ENCODE data around the gene SGCA.

Gene SGCA

DNA sequence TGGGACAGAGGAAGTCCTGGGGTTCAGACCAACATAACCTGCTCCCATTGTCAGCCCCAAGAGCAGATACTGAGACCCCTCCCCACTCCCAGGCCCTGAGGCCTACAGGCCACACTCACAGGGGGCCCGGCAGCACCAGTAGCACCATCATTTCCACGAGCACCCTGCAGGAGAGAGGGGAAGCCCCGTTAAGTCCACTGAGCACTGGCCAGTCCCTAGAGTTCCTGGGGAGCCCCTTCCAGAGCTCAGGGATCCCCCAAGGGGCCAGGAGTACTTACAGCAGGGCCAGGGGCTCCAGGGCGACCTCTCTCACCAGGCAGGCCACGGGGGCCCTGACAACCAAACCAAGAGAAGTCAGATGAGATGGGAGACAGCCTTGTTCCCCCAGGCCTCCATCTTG lies 30.2 kb downstream of the SGCA start:
- DNase-seq: no peak

DNA sequence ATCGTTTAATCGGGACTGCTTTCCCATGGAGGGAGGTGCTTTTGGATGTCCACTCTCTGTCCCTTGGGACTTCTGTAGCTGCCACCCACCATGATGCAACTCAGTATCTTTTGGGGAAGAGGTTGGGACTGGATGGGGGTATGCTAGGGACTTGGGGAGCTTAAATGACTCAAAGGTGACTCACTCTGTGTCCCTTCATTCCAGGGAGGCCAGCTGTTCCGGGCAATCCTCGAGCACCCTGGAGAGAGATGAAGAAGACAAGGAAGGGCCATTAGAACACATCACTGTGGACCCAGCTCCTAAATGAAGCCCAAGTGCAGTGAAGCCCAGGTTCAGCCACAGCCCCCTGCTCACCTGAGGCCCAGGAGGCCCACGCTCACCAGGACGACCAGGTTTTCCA lies 31.0 kb downstream of the SGCA start:
- DNase-seq: no peak

DNA sequence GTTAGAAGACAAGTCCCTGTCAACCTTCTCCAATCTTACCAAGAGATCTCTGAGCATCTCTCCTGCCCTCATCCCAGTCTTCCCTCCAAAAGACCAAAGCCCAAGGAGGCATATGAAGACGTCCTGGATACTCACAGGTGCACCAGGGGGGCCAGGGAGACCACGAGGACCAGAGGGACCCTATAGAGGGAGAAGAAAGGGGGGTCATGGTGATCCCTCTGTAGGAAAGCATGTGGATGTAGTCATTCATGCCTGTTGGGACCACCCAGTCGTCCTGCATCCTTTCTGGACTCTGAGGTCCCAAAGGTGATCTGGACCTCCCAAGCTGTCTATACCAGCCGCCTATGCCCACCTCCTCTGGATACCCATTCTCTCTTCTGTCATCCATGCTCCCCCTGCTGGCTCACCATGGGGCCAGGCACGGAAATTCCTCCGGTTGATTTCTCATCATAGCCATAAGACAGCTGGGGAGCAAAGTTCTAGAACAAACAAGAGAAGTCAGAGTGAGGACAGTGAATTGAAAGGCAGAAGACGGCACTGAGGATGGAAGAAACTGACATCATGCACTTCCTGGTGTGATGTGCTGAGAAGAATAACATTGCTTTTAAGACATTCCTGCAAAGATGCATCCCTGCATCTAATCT lies 32.3 kb downstream of the SGCA start:
- peak; percentile 77 for DNase-seq

DNA sequence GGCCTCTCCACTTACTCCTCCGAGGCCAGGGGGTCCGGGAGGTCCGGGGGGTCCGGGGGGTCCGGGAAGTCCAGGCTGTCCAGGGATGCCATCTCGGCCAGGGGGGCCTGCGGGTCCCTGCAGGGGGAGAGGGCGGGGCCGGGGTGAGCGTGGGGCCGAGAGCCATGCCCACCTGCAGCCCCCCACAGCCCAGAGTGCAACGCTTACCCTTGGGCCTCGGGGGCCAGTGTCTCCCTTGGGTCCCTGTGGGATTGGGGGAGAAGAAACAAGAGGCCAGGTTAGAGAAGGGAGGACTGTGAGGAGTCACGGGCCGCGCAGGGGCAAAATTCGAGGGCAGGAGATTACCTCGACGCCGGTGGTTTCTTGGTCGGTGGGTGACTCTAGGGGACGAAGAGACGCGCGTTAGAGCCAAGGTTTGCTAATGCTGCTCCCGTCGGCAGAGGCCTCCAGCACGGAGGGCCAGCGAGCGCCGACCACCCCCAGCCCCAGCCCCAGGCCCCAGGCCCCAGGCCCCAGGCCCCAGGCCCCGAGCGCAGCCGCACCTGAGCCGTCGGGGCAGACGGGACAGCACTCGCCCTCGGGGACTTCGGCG lies 33.5 kb downstream of the SGCA start:
- DNase-seq: no peak

DNA sequence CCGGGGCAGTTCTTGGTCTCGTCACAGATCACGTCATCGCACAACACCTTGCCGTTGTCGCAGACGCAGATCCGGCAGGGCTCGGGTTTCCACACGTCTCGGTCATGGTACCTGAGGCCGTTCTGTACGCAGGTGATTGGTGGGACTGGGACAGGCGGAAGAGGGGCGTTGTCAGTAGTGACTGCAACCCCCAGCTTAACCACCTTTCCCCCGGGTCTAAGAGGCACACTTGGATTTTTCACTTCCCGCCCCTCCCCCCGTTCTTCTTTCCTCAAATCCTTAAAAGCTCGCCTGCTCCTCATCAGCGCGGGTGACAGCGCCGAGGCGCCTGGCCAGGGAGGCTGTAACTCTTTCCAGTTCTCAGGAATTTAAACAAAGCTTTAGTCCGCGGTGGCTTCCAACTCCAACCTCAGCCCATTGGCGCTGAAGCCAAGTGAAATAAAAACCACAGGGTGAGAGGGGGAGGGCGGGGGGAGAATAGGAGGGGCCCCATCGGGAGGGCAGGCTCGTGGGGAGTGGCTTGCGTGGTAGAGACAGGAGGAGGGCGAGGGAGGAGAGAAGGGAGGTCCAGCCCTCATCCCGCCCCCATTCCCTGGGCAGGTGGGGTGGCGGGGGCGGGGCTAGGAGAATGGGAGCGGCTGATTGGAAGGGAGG lies 34.1 kb downstream of the SGCA start:
- DNase-seq: peak; percentile 66

DNA sequence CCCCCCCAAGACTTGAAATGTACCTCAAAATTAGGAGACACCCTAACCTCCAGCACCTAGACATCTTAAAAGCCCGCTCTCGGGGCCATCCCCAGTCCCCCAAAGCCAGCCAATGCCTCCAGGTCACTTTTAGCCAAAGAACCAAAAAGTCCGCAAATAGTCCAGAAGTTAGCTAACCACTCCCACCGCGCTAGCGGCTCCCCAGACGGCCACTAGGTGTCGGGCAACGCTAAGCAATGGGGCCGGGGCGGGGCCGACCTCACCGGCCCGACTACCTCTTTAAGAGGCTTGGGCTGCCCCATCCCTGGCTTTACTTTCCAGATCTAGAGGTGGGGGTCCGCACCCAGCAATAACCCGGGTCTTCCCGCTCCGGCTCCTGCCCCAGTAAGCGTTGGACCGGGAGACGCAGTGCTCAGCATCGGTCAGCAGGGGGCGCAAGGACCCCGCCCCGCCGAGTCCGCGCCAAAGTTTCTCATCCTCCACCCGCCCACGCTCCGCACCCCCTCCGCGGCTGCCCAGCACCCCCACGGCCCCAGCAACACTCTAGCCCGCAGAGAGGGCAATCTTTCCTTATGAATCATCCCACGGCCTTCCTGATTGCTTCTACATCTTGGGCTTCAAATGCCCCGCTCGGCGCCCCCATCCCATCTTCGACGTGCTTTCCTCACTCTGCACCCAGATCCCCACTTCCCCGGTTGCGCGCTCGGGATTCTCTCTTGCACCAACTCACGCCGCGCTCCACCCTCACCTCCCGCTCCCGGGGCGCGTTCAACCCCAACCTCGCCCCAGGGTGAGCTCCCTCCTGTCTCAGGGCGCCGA lies 34.9 kb downstream of the SGCA start:
- peak; percentile 89 for DNase-seq

DNA sequence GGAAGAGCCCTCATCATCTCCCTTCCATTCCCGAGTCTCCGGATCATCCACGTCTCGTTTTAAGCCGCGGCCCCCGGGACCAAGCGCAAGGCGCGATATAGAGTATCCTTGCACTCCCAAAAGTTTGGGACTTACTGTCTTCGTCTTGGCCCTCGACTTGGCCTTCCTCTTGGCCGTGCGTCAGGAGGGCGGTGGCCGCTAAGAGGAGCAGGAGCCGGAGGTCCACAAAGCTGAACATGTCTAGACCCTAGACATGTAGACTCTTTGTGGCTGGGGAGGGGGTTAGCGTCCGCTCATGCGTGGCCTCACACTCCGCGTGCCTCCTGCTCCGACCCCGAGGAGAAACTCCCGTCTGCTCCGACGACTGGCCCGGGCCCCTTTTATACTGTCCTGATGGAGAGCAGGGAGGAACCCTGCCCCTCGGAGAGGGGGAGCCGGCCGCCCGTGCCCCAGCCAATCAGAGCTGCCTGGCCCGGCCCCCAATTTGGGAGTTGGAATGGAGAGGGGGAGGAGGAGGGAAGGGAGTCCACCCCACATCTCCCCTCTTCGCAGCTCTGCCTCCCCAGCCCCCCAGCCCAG lies 35.6 kb downstream of the SGCA start, which contains the start of gene COL1A1:
Gene COL1A1, minus strand, starts transcription at position 356 of the 579 bp plus-strand sequence. Its CDS starts 118 bp downstream, at position 238.
- no peak for DNase-seq

DNA sequence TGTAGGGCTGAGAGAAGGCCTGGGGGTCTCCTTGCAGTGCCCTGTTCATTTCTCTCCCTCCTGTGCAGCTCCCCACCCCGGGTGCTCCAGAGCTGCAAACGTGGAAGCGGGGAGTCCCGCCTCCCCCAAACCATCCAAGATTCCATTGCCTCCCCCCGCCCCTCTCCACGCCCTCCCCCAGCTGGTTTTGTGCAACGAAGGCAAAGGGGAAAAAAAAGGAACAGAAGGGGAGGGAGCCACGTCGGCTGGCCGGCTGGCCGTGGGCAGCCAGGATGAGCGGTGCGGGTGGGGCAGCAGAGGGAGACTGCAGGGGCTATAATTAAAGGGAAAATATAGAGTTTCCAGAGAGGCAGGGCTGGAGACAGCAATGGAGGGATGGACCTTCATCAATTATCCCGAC lies 37.3 kb downstream of the SGCA start:
- no peak for DNase-seq

DNA sequence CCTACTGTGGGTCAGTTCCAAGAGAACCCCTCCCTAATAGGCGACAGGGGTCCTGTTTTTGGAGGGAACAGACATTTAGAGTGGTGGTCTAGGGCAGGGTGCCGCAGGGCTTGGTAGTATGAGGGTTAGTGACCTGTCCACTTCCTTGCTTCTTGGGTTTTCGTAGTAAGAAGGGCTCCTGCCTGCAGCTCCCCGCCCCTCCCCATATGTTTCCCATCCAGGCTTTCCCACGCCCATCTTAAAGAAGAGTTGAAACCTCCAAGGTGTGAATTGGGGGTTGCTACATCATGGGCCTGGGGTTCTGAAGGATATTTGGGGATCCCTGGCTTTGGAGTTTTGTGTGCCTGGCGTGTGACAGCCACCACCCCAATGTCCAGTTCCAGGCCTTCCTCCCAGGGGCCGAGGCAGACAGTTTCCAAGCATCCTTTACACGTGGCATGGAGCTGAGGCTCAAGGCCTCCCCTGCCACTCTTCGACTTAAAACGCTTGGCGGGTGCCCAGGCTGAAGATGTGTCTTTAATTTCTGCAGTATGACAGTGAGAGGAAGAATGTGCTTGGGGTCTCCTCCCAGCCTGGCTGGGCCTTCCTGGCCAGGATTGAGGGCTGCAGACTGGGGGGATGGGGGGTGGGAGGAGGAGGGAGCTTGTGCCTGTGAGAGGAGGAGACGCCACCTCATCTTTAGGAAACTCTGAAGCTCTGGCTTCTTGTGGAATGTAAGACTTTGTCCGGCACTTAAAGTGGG lies 38.0 kb downstream of the SGCA start:
- no peak for DNase-seq

DNA sequence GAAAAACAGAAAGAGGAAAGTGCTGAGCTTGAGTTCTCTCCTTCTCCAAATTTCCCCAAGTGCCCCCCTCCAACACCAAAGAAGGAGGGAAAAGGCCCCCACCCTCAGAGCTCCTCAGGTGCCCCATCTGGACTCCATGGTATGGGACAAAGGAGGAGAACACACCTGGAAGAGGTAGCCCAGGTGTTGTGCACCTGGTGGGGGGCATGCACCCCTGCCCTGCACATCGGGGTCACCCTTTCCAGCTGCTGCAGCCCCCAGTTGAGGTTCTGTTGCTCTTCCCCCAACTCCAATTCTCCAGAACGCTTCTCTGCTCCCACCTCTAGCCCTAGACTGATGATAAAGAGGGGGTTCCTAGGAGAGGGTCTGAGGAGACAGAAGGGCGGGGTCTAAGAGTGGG lies 38.6 kb downstream of the SGCA start:
- DNase-seq: no peak

DNA sequence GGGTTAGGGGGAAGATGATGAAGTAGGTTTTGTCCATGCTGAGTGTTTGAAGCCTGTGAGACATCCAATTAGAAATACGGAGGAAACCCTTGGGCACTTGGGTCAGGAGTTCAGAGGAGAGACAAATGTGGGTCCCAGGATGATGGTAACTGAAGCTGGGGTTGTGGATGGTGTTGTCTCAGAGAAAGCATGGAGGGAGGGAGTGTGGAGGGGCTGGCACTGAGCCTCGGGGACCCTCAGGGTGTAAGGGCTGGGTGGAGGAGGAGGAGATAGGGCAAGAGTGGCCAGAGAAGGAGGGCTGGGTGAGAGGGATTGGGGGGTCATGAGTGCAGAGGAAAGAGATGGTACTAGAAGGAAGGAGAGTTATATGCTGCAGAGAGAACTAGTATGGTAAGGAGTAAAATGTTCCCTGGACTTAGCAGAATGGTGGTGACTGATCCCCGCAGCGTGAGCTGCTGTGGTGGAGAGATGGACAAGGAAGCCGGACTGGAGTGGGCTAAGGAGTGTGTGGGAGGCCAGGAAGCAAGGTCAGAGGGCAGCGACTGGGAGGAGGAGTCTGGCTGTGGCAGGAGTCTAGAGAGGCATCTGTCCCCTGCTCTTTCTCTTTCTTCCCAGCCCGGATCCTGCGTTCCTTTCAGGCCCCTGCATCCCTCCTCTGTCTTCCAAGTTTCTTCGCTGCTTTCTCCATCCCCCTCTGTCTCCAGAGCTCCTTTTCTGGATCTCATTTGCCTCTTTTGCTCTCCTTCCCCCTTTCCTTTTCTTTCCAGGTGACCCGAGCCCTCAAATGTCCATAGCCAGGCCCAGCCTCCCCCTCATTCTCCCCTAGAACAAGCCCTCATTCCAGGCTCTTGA lies 39.5 kb downstream of the SGCA start:
- DNase-seq: no peak

DNA sequence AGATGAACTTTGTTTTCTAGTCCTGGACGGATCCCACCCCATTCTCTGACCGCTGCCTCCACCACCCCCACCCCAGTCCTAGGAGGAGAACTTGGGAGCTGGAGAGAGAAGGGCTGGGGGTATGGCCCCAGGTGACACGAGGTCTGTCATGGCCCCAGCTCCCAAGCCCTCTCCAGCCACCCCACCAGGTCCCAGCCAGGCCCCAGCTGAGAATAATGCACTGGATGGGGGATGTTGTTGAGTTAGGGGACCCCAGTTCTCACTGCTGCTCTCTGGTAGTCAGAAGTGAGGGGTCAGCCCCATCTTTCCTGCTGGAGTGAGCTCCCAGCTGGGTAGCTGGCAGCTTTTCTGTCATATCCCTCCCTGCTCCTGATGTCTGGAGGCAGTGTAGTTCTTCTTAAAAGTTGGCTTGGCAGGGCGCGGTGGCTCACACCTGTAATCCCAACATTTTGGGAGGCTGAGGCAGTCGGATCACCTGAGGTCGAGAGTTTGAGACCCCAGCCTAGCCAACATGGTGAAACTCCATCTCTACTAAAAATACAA lies 40.2 kb downstream of the SGCA start:
- DNase-seq: no peak

DNA sequence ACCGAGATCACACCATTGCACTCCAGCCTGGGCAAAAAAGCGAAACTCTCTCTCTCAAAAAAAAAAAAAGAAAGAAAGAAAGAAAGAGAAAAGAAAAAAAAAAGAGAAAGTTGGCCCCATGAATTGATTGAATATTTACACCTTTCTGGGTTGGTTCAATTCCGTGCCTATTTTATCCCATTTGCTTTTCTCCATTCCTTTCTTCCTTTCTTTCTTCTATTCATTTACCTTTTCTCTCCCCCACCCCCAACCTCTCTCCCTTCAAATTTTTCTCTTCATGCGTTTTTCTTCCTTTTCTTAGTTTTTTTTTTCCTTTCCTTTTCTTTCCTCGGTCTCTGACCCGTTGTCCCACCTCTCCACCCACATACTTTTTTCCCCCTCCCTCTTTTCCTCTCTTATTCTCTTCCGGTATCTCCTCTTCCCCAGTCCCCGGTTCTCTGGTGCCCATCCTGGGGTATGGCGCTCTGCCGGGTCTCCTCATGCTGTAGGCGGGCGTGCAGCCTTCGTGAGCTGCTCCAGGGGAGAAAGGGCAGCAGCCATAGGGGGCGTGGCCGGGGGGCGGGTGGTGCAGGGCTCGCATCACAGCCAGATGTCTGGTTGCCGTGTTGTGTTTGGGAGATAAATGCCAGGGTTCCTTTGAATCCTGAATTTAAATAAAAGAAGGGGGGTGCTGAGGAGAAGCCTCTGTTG lies 40.9 kb downstream of the SGCA start:
- no peak for DNase-seq

DNA sequence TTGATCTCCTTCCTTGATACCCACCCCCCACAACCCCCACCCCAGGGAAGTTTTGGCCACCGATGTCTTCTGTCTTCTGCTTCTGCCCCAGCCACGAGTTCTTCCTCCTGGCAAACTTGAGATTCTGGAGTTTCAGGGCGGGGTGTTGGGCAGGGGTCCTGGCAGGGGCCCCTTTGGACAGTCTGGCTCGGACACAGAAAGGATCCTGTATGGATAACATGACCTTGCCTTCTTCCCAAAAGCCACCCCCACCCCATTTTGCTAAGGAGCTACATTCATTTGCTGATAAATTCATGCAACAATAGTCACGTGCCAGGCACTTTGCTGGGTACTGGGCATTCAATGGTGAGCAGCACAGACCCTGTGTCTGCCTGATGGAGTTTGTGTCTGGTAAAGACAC lies 41.5 kb downstream of the SGCA start:
- no peak for DNase-seq

DNA sequence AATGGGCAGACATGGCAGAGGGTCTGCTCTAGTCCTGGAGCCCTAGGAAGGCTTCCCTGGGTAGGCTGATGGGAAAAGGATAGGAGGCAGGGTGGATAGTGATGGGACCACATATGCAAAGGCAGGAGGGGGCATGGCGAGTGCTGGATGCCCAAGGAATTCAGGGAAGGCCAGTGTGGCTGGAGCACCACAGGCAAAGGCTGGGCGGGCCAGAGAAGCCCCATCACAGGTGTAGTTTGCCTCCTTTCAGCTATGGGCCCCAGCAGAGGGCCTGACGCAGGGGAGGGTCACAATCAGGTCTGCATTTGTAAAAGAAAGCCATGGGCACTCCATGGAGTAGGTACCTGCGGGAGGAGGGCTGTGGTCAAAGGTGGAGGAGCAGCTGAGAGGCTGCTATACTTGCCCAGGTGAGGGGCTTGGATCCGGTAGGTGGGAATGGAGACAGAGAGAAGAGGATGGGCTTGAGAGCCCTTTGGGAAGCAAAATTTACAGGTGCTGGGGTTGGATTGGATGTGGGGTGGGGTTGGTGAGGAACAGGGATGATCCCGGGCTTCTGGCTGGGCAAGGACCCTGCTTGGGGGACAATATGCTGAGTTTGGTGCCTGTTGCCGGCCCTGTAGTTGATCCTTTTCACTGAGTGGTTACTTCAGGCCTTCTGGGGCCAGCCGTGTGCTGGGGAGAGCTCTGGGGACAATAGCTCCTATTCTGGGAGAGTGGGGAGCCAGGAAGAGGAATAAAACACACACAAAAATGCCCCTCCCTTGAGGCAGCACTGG lies 42.2 kb downstream of the SGCA start:
- DNase-seq: no peak

DNA sequence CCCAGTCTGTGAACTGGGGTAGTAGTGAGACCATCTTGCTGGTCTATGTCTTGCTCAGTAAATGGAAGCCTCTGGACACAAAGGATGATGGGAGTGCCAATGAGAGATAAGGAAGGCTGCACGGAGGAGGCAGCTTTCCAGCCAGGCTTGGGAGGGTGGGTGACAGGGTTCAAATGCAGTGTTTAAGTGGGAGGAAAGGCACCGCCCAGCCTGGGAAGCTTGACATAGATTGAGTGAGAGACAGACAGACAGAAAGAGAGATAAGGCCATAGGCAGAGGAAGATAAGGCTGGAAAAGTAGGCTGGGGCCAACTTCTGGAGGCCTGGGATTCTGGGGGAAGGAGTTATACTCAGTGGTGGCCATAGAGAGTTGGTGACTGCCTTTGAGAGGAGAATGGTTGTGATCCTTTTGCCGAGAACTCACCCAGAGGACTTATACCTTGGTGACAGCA lies 42.8 kb downstream of the SGCA start:
- no peak for DNase-seq

DNA sequence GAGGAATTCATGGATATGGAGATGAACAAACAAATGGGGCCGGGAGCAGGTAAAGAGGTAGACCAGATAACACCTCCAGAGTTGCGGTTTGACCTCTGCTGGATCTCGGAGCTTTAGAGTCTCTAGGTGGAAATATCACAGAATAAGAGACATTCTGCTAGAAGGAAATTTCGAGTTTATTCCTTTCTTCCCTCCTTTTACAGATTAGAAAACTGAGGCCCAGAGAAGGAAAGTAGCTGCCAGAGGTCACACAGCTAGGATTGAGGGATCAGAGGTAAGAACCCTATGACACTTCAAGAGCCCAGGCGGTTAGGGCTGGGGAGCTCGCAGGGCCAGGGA lies 43.3 kb downstream of the SGCA start:
- no peak for DNase-seq

DNA sequence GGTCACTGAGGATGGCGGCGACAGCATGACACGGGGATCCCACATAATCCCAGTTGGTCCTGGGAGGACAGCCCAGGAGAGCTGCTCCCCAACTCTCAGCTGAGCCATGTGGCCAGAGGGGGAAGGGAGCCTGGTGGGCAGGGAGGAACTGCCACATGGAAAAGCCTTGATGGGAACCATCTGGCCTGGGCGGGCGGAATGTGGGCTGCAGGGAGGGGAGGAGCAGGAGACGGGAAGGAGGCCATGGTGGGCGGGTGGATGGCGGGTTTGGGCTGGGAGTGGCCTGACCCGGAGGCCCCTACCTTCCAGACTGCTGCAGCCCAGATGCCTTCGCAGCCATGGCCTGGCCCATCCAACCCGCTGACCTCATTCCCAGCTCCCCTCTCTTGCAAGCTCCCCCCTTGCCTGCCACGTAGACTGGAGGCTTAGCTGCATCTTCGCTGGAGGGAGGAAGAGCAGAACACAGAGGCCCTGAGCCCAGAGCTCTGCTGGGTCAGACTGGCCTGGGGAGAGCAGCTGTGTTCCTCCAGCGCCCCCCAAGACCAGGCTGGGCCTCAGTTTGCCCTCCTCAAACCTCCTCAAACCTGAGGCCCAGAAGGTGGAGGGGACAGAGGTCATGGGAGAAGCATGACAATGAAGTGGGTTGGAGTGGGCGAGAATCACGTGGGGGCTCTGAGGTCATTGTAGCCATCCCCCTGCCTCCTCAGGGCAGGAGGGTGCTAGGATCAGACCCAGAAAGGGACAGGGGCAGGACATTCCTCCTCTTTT lies 43.9 kb downstream of the SGCA start:
- DNase-seq: no peak
